ENCODE results near the gene CANX.

GRCh38 chr5:179767496-179768100 lies 68.8 kb downstream of the CANX start:
- no peak for TF ChIP-seq EZH2 (IDR thresholded peaks at IDR 0.05; ENCODE audit: insufficient read depth, poor library complexity, severe bottlenecking)
- TF ChIP-seq EZH2phosphoT487 (IDR thresholded peaks at IDR 0.05; ENCODE audit: insufficient read depth, low read depth) = no peak

Data from GM23248 (cell line).